ENCODE results near the gene ZRANB1. TPM values are rescaled to one million over a fixed set of nuclear protein-coding genes. Genes with fewer than 3 reads are reported as not detected.

ZRANB1 gene
- total RNA-seq, 2 experiments from 2014 or later = 21.2 to 22.2 TPM

DNA sequence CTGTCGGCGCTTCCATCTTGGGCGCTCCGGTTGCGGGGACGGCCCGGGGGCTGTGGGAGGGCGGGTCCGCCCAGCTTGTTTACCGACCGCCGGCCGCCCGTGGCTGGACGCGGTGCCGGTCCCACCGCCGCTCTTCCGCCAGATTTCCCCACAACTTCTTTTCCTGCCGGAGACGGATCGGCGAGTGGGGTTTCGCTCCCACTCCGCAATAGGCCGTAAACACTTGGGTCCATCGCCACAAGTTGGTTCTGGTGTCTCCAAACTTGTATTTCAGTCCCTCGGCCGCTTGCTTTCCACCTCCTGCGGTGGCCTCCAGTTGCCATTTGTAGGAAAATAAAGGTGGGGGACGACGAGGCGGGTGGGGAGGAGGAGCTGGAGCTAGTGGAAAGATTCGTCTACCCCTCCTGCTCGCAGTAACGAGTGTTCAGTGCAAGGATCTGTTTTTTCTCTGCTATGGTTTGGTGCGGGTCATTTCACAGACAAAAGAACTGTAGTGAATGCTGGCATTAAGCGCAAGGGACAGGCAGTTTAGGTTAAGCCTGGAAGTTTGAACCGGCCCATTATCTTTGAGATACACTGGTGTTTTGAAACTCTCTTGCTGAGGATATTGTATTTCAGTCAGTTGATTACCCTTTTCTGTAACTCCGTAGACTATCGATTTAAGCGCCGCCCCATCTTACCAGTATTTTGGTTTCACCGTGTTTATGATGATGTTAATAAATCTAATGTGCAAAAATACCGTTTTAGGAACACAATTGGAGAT lies 24.3 kb upstream of the ZRANB1 start:
- Histone ChIP-seq H3K9me3 (ENCODE audit: control insufficient read depth in 1 of 2, insufficient read depth in 1 of 2, low read length in 2 of 2) (no peaks in the 10 kb centered on the region), H3K27ac (ENCODE audit: low read depth in 1 of 2, low read length in 2 of 2) (peak overlapping the region; percentile 70 to 80), H3K27me3 (ENCODE audit: control insufficient read depth in 1 of 2, insufficient read depth in 2 of 2, low read length in 2 of 2) (no peaks in the 10 kb centered on the region), H3K4me1 (ENCODE audit: insufficient read depth, low read length) (peaks cover 15% of the 10 kb centered on the region), H3K36me3 (ENCODE audit: insufficient read depth, low read length) (no peaks in the 10 kb centered on the region), H3K4me3 (ENCODE audit: low read length) (peak overlapping the region; percentile 94)
- Mint-ChIP-seq H3K9me3 (no peaks in the 10 kb centered on the region), H3K4me3 (peak overlapping the region; percentile 97), H3K4me1 (ENCODE audit: low read depth) (peaks cover 46% of the 10 kb centered on the region), H3K27me3 (peaks cover 2% of the 10 kb centered on the region), H3K27ac (peak overlapping the region; percentile 97), H3K36me3 (ENCODE audit: low read depth) (peaks cover 18% of the 10 kb centered on the region)
- ATAC-seq (ENCODE audit: poor library complexity) (peak; percentile 14), DNase-seq (peak in 10 of 14 experiments; percentile 5 to 46 (median 24))
- TF ChIP-seq, protein P1, sequence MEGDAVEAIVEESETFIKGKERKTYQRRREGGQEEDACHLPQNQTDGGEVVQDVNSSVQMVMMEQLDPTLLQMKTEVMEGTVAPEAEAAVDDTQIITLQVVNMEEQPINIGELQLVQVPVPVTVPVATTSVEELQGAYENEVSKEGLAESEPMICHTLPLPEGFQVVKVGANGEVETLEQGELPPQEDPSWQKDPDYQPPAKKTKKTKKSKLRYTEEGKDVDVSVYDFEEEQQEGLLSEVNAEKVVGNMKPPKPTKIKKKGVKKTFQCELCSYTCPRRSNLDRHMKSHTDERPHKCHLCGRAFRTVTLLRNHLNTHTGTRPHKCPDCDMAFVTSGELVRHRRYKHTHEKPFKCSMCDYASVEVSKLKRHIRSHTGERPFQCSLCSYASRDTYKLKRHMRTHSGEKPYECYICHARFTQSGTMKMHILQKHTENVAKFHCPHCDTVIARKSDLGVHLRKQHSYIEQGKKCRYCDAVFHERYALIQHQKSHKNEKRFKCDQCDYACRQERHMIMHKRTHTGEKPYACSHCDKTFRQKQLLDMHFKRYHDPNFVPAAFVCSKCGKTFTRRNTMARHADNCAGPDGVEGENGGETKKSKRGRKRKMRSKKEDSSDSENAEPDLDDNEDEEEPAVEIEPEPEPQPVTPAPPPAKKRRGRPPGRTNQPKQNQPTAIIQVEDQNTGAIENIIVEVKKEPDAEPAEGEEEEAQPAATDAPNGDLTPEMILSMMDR (IDR thresholded peaks at IDR 0.05) = no peak
- intact Hi-C loops (cut with DNase I, micrococcal nuclease) = loop anchor here (2.0 to 10.0 kb wide), 10 partner anchors 117 to 1910 kb away; partner anchors contain the start of genes BUB3 (in 2 of the 2), ABRAXAS2 (in 1 of the 2), ACADSB (in 1 of the 2) and EDRF1 (in 1 of the 2)
- ChIA-PET POLR2A (interaction anchor here (0.7 to 1.8 kb wide), 7 partner anchors 8 to 1910 kb away, joined by 3 to 5 read pairs (median 4); partner anchors contain the start of genes LHPP and UROS), CTCF (no interaction called here)

DNA sequence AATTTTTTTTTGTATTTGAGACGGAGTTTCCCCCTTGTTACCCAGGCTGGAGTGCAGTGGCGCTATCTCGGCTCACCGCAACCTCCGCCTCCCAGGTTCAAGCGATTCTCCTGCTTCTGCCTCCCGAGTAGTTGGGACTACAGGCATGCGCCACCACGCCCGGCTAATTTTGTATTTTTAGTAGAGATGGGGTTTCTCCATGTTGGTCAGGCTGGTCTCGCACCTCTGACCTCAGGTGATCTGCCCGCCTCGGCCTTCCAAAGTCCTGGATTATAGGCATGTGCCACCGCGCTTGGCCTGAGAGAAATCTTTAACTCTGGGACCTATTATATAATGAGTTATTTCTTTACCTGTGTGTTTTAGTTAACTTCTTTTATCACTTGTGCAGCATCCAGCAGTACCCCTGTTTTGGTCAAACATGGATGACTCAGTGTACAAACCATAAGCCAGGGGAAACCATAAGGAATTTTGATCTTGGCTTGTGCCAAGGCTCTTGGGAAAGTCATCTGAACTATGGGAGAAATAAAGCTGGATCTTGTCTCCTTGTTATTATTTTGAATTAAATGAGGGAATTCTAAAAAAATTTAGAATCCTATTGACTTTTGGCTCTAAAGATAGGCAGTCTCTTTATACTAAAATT lies 23.6 kb upstream of the ZRANB1 start:
- Mint-ChIP-seq H3K36me3 (ENCODE audit: low read depth) (peaks cover 18% of the 10 kb centered on the region), H3K4me1 (ENCODE audit: low read depth) (peaks cover 46% of the 10 kb centered on the region), H3K4me3 (peak overlapping the region; percentile 97), H3K27me3 (no peaks in the 10 kb centered on the region), H3K27ac (peak overlapping the region; percentile 97), H3K9me3 (no peaks in the 10 kb centered on the region)
- intact Hi-C loops (cut with DNase I, micrococcal nuclease) = loop anchor here (5.0 to 10.0 kb wide), 8 partner anchors 171 to 1911 kb away; partner anchors contain the start of genes BUB3 (in 2 of the 2), ACADSB (in 1 of the 2), EDRF1 (in 1 of the 2) and IKZF5 (in 1 of the 2)
- no peaks in the 10 kb centered on the region for H3K27me3 ChIP-seq (ENCODE audit: control insufficient read depth in 1 of 2, insufficient read depth in 2 of 2, low read length in 2 of 2)
- no peaks in the 10 kb centered on the region for H3K36me3 ChIP-seq (ENCODE audit: insufficient read depth, low read length)
- ATAC-seq (ENCODE audit: poor library complexity) = no peak
- H3K4me3 ChIP-seq (ENCODE audit: low read length) = peak overlapping the region; percentile 94
- CTCF ChIA-PET = no interaction called here
- H3K27ac ChIP-seq (ENCODE audit: low read depth in 1 of 2, low read length in 2 of 2) = peak overlapping the region in 1 of 2 donors; percentile 80
- POLR2A ChIA-PET = interaction anchor here (0.8 to 1.3 kb wide), 4 partner anchors 8 to 905 kb away, joined by 3 to 5 read pairs (median 4); partner anchors contain the start of genes LHPP and UROS
- peaks cover 18% of the 10 kb centered on the region for H3K4me1 ChIP-seq (ENCODE audit: insufficient read depth, low read length)
- TF ChIP-seq, protein P1 (IDR thresholded peaks at IDR 0.05) = no peak
- DNase-seq = no peak
- no peaks in the 10 kb centered on the region for H3K9me3 ChIP-seq (ENCODE audit: control insufficient read depth in 1 of 2, insufficient read depth in 1 of 2, low read length in 2 of 2)

DNA sequence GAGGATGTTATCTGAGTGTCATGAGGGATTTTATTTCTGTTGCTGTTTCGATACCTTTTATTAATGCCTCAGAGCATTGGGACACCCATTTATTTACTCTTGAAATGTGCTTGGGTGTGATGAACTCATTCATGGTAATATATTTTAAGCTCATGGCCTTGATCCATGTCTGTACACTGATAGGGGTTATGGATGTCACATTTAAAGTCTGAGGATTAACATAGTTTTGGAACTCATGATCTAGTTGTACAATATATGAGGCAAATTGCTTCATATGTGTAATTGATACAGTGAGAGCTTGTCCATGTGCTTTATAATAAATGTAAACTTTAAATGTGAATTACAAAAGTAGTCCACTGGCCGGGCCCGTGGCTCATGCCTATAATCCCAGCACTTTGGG lies 23.0 kb upstream of the ZRANB1 start:
- intact Hi-C loops (cut with DNase I, micrococcal nuclease) = loop anchor here (5.0 to 10.0 kb wide), 8 partner anchors 172 to 1912 kb away; partner anchors contain the start of genes BUB3 (in 2 of the 2), ACADSB (in 1 of the 2), EDRF1 (in 1 of the 2) and IKZF5 (in 1 of the 2)
- no peaks in the 10 kb centered on the region for H3K9me3 ChIP-seq (ENCODE audit: control insufficient read depth in 1 of 2, insufficient read depth in 1 of 2, low read length in 2 of 2)
- H3K27me3 ChIP-seq (ENCODE audit: control insufficient read depth in 1 of 2, insufficient read depth in 2 of 2, low read length in 2 of 2) = no peaks in the 10 kb centered on the region
- peak overlapping the region; percentile 97 for H3K27ac Mint-ChIP-seq
- H3K36me3 ChIP-seq (ENCODE audit: insufficient read depth, low read length) = no peaks in the 10 kb centered on the region
- no peaks in the 10 kb centered on the region for H3K27me3 Mint-ChIP-seq
- H3K36me3 Mint-ChIP-seq (ENCODE audit: low read depth) = peaks cover 18% of the 10 kb centered on the region
- DNase-seq (no peak), ATAC-seq (ENCODE audit: poor library complexity) (no peak)
- H3K4me3 ChIP-seq (ENCODE audit: low read length) = no peak overlapping the region
- ChIA-PET POLR2A (no interaction called here), CTCF (no interaction called here)
- H3K27ac ChIP-seq (ENCODE audit: low read depth in 1 of 2, low read length in 2 of 2) = no peak overlapping the region
- peak overlapping the region; percentile 97 for H3K4me3 Mint-ChIP-seq
- TF ChIP-seq, protein P1 (IDR thresholded peaks at IDR 0.05) = no peak
- peaks cover 18% of the 10 kb centered on the region for H3K4me1 ChIP-seq (ENCODE audit: insufficient read depth, low read length)
- H3K4me1 Mint-ChIP-seq (ENCODE audit: low read depth) = peaks cover 46% of the 10 kb centered on the region
- no peaks in the 10 kb centered on the region for H3K9me3 Mint-ChIP-seq
